Pancreas (tissue), 10 donors: Measurements from ENCODE around the gene LRTM1. TPM values are rescaled to one million over a fixed set of nuclear protein-coding genes. Genes with fewer than 3 reads are reported as not detected.

Experiments
- ATAC-seq, 4 donors: fragments of 200-7000 bp; cut with Tn5 transposase; one replicate each; pipeline versions ENCODE4 v1.8.0 to v1.9.1; 2020; ENCODE audit warnings: mild to moderate bottlenecking in 4 of 4, moderate library complexity in 4 of 4
- DNase-seq, 6 donors: peaks; one replicate each; pipeline ENCODE4 v3.0.0-alpha.2; 2020
- FAIRE-seq: peaks from 2 replicates; lab custom pipeline; 2012; peaks lifted over from hg19 to GRCh38; lab: Jason Lieb, UNC
- H3K27ac ChIP-seq, 4 donors: fragments of 200-600 bp; sonication (generic); 1 replicate in 3 of 4; 2 replicates in 1 of 4; pipeline versions ENCODE4 v1.5.0 to v1.8.0; 2020
- H3K27me3 ChIP-seq, 4 donors: fragments of 200-600 bp; one replicate each; pipeline ENCODE4 v1.8.0; 2021
- H3K36me3 ChIP-seq, 3 donors: fragments of 200-600 bp; sonication (generic) in 1 of 3; one replicate each; pipeline versions ENCODE4 v1.5.0 to v1.8.0; 2020 to 2021
- H3K4me1 ChIP-seq, 3 donors: fragments of 200-600 bp; one replicate each; pipeline ENCODE4 v1.8.0; 2021
- H3K4me3 ChIP-seq, 4 donors: fragments of 200-600 bp; sonication (generic) in 2 of 4; one replicate each; pipeline versions ENCODE4 v1.5.0 to v1.8.0; 2020 to 2021
- H3K9me3 ChIP-seq, 4 donors: fragments of 200-600 bp; one replicate each; pipeline ENCODE4 v1.8.0; 2021
- CTCF ChIP-seq, 4 donors: fragments of 200-600 bp; sonication (generic) in 3 of 4; IDR thresholded peaks; one replicate each; pipeline versions ENCODE4 v1.5.0 to v1.8.0; 2021; ENCODE audit warnings: antibody characterized with exemption in 4 of 4
- WGBS, 2 donors: extraction: QIAGEN DNeasy Blood & Tissue Kit; methylation state at CpG; one replicate each; pipeline ENCODE4 v1.1.7; 2013; 5-methylcytosine and 5-hydroxymethylcytosine counted together
- intact Hi-C, 3 donors: fragments of 100-400 bp; cut with DNase I; formaldehyde crosslinking; loops; one replicate each; pipeline versions ENCODE4 v1.11.1 to v1.14.2; 2022
- polyA plus RNA-seq, 2 donors: library from polyadenylated mRNA; stranded (reverse); fragments of 200-250 nt; gene quantifications; one replicate each; pipeline ENCODE4 v1.2.3, GENCODE V29; 2013
- total RNA-seq, 6 donors: library from RNA; stranded (reverse); fragmentation: NEBNext Ultra II Directional in 4 of 6; extraction: Animal tissue kit (Norgen Biotek cat#: 25700) in 4 of 6; gene quantifications; one replicate each; pipeline versions ENCODE4 v1.2.1 to v1.2.4, GENCODE V29; 2021 to 2023
- donor health status: healthy with polysubstance abuse.
- donor health status: DM: no; HTN: no; CAD: no; lungs with moderate emphysema.
- donor health status: DM: no; HTN: no; CAD: no.
- donor health status: control.
- donor health status: control.
- donor health status: Bipolar disorder and iron deficiency.
- donor health status: DM: yes; HTN: yes; CAD: no.
- donor health status: DM: no; HTN: no; CAD: no.
- donor health status: DM: no; HTN: no; CAD: no.
- donor health status: DM: yes; HTN: yes; CAD: no.

Gene LRTM1
- total and polyA plus RNA-seq, 8 donors, result not detected

- H3K9me3 ChIP-seq, result no peaks in the 10 kb centered on the region
- no peaks in the 10 kb centered on the region for H3K4me1 ChIP-seq
- DNase-seq, result no peak
- no peak for ATAC-seq
- no peaks in the 10 kb centered on the region for H3K36me3 ChIP-seq
- H3K27me3 ChIP-seq, result no peaks in the 10 kb centered on the region
- FAIRE-seq, result no peak
- no peak overlapping the region for H3K4me3 ChIP-seq
- TF ChIP-seq CTCF (IDR thresholded peaks at IDR 0.05), result no peak
- no peak overlapping the region for H3K27ac ChIP-seq
- WGBS, 2 donors, result 48 to 63% methylated on average over 4 of the region's 4 CpGs
- intact Hi-C loops, result no loop called here
These were observed 12.7 kb downstream of the LRTM1 start for GRCh38 chr3:54915181-54915580.

GRCh38 chr3:54914180-54914579 lies 13.7 kb downstream of the LRTM1 start:
- no peak for TF ChIP-seq CTCF (IDR thresholded peaks at IDR 0.05)
- Histone ChIP-seq H3K36me3 (no peaks in the 10 kb centered on the region), H3K4me1 (no peaks in the 10 kb centered on the region), H3K27me3 (no peaks in the 10 kb centered on the region), H3K27ac (no peak overlapping the region), H3K4me3 (no peak overlapping the region), H3K9me3 (no peaks in the 10 kb centered on the region)
- intact Hi-C loops, result no loop called here
- no peak for FAIRE-seq
- no peak for ATAC-seq
- 48 to 53% methylated on average over 2 of the region's 2 CpGs for WGBS, 2 donors
- no peak for DNase-seq

- DNase-seq, result no peak
- H3K4me1 ChIP-seq, result no peaks in the 10 kb centered on the region
- no peak for FAIRE-seq
- 88 to 91% methylated on average over 2 of the region's 2 CpGs for WGBS, 2 donors
- no peaks in the 10 kb centered on the region for H3K27me3 ChIP-seq
- no peaks in the 10 kb centered on the region for H3K36me3 ChIP-seq
- H3K9me3 ChIP-seq, result no peaks in the 10 kb centered on the region
- no peak overlapping the region for H3K4me3 ChIP-seq
- H3K27ac ChIP-seq, result no peak overlapping the region
- no peak for ATAC-seq
- intact Hi-C loops, result no loop called here
- TF ChIP-seq CTCF (IDR thresholded peaks at IDR 0.05), result no peak
These were observed 18.7 kb downstream of the LRTM1 start for GRCh38 chr3:54909191-54909590.

- ATAC-seq (no peak), FAIRE-seq (no peak), DNase-seq (no peak)
- H3K27ac ChIP-seq, result no peak overlapping the region
- intact Hi-C loops, result no loop called here
- no peaks in the 10 kb centered on the region for H3K36me3 ChIP-seq
- no peaks in the 10 kb centered on the region for H3K4me1 ChIP-seq
- H3K9me3 ChIP-seq, result no peaks in the 10 kb centered on the region
- TF ChIP-seq CTCF (IDR thresholded peaks at IDR 0.05), result no peak
- H3K4me3 ChIP-seq, result no peak overlapping the region
- H3K27me3 ChIP-seq, result no peaks in the 10 kb centered on the region
- 87 to 90% methylated on average over 2 of the region's 2 CpGs for WGBS, 2 donors
These were observed 21.1 kb downstream of the LRTM1 start for GRCh38 chr3:54906763-54907162.

- no peak for TF ChIP-seq CTCF (IDR thresholded peaks at IDR 0.05)
- intact Hi-C loops, result no loop called here
- Histone ChIP-seq H3K27ac (no peak overlapping the region), H3K4me3 (no peak overlapping the region), H3K4me1 (no peaks in the 10 kb centered on the region), H3K9me3 (no peaks in the 10 kb centered on the region), H3K36me3 (no peaks in the 10 kb centered on the region), H3K27me3 (no peaks in the 10 kb centered on the region)
- 69 to 77% methylated on average over 3 of the region's 3 CpGs for WGBS, 2 donors
- no peak for FAIRE-seq
- no peak for ATAC-seq
- no peak for DNase-seq
These were observed 21.9 kb downstream of the LRTM1 start for GRCh38 chr3:54905920-54906319.
